Measurements from ENCODE around the gene AIFM3. TPM values are rescaled to one million over a fixed set of nuclear protein-coding genes. Genes with fewer than 3 reads are reported as not detected.

The AIFM3 gene
- total and polyA plus RNA-seq, 2 of the 13 experiments (the other 11 are each of a cell fraction or from before 2014, with no cell fraction given): 9.0 to 15.3 TPM

DNA sequence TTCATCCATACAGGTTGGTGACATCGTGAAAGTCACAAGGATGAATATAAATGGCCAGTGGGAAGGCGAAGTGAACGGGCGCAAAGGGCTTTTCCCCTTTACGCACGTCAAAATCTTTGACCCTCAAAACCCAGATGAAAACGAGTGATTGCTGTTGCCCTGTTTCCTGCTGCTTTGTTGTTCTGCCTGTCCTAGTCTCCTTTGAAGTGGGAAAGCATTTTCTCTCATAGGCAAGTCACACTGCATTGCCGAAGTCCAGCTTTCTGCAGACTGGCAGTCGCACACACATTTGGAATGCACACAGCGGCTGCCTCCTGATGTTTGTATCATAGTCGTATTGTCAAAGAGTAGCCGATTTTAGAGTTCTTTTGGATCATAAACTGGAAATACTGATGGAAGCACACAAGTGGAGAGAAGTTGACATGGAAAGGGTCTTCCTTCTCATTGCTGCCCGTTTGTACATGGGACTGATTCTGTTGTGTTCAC, 17.3 kb upstream of the AIFM3 start (continued):
- TF ChIP-seq, protein P1, sequence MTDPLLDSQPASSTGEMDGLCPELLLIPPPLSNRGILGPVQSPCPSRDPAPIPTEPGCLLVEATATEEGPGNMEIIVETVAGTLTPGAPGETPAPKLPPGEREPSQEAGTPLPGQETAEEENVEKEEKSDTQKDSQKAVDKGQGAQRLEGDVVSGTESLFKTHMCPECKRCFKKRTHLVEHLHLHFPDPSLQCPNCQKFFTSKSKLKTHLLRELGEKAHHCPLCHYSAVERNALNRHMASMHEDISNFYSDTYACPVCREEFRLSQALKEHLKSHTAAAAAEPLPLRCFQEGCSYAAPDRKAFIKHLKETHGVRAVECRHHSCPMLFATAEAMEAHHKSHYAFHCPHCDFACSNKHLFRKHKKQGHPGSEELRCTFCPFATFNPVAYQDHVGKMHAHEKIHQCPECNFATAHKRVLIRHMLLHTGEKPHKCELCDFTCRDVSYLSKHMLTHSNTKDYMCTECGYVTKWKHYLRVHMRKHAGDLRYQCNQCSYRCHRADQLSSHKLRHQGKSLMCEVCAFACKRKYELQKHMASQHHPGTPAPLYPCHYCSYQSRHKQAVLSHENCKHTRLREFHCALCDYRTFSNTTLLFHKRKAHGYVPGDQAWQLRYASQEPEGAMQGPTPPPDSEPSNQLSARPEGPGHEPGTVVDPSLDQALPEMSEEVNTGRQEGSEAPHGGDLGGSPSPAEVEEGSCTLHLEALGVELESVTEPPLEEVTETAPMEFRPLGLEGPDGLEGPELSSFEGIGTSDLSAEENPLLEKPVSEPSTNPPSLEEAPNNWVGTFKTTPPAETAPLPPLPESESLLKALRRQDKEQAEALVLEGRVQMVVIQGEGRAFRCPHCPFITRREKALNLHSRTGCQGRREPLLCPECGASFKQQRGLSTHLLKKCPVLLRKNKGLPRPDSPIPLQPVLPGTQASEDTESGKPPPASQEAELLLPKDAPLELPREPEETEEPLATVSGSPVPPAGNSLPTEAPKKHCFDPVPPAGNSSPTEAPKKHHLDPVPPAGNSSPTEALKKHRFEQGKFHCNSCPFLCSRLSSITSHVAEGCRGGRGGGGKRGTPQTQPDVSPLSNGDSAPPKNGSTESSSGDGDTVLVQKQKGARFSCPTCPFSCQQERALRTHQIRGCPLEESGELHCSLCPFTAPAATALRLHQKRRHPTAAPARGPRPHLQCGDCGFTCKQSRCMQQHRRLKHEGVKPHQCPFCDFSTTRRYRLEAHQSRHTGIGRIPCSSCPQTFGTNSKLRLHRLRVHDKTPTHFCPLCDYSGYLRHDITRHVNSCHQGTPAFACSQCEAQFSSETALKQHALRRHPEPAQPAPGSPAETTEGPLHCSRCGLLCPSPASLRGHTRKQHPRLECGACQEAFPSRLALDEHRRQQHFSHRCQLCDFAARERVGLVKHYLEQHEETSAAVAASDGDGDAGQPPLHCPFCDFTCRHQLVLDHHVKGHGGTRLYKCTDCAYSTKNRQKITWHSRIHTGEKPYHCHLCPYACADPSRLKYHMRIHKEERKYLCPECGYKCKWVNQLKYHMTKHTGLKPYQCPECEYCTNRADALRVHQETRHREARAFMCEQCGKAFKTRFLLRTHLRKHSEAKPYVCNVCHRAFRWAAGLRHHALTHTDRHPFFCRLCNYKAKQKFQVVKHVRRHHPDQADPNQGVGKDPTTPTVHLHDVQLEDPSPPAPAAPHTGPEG (CRISPR knock-in tag; IDR thresholded peaks at IDR 0.05): no peak
- TF ChIP-seq RCOR2 (CRISPR knock-in tag; IDR thresholded peaks at IDR 0.05) (no peak; the same call in 1 of the 2 replicates), SIX4 (CRISPR knock-in tag; IDR thresholded peaks at IDR 0.05) (0 out of 2 replicates have a peak, but pooled peaks have one; percentile 20), ZFYVE20 (CRISPR knock-in tag; IDR thresholded peaks at IDR 0.05; ENCODE audit: borderline replicate concordance, low read depth) (no peak), GPN1 (CRISPR knock-in tag; IDR thresholded peaks at IDR 0.05; ENCODE audit: borderline replicate concordance) (no peak), SP1 (IDR thresholded peaks at IDR 0.05) (no peak), SP1 (CRISPR knock-in tag; IDR thresholded peaks at IDR 0.05) (no peak), MATR3 (CRISPR knock-in tag; IDR thresholded peaks at IDR 0.05) (no peak), ZNF782 (CRISPR knock-in tag; IDR thresholded peaks at IDR 0.05; ENCODE audit: borderline replicate concordance) (no peak), ZNF207 (IDR thresholded peaks at IDR 0.05; ENCODE audit: borderline replicate concordance) (no peak), ZNF547 (CRISPR knock-in tag; IDR thresholded peaks at IDR 0.05) (no peak; the same call in 1 of the 2 replicates), YEATS4 (CRISPR knock-in tag; IDR thresholded peaks at IDR 0.05; ENCODE audit: borderline replicate concordance) (no peak), ZNF558 (CRISPR knock-in tag; IDR thresholded peaks at IDR 0.05; ENCODE audit: borderline replicate concordance) (no peak; the same call in 1 of the 2 replicates), KDM3A (CRISPR knock-in tag; IDR thresholded peaks at IDR 0.05; ENCODE audit: low read depth) (0 out of 2 replicates have a peak, but pooled peaks have one; percentile 51)
- TF ChIP-seq, protein P2, sequence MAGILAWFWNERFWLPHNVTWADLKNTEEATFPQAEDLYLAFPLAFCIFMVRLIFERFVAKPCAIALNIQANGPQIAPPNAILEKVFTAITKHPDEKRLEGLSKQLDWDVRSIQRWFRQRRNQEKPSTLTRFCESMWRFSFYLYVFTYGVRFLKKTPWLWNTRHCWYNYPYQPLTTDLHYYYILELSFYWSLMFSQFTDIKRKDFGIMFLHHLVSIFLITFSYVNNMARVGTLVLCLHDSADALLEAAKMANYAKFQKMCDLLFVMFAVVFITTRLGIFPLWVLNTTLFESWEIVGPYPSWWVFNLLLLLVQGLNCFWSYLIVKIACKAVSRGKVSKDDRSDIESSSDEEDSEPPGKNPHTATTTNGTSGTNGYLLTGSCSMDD (CRISPR knock-in tag; IDR thresholded peaks at IDR 0.05): no peak
- TF ChIP-seq, protein P3, sequence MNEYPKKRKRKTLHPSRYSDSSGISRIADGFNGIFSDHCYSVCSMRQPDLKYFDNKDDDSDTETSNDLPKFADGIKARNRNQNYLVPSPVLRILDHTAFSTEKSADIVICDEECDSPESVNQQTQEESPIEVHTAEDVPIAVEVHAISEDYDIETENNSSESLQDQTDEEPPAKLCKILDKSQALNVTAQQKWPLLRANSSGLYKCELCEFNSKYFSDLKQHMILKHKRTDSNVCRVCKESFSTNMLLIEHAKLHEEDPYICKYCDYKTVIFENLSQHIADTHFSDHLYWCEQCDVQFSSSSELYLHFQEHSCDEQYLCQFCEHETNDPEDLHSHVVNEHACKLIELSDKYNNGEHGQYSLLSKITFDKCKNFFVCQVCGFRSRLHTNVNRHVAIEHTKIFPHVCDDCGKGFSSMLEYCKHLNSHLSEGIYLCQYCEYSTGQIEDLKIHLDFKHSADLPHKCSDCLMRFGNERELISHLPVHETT (CRISPR knock-in tag; conservative IDR thresholded peaks at IDR 0.05): 0 out of 2 replicates have a peak, but pooled peaks have one; percentile 20
- TF ChIP-seq, protein P4, sequence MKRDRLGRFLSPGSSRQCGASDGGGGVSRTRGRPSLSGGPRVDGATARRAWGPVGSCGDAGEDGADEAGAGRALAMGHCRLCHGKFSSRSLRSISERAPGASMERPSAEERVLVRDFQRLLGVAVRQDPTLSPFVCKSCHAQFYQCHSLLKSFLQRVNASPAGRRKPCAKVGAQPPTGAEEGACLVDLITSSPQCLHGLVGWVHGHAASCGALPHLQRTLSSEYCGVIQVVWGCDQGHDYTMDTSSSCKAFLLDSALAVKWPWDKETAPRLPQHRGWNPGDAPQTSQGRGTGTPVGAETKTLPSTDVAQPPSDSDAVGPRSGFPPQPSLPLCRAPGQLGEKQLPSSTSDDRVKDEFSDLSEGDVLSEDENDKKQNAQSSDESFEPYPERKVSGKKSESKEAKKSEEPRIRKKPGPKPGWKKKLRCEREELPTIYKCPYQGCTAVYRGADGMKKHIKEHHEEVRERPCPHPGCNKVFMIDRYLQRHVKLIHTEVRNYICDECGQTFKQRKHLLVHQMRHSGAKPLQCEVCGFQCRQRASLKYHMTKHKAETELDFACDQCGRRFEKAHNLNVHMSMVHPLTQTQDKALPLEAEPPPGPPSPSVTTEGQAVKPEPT (CRISPR knock-in tag; IDR thresholded peaks at IDR 0.05; ENCODE audit: low read depth): no peak
- TF ChIP-seq, protein P5, sequence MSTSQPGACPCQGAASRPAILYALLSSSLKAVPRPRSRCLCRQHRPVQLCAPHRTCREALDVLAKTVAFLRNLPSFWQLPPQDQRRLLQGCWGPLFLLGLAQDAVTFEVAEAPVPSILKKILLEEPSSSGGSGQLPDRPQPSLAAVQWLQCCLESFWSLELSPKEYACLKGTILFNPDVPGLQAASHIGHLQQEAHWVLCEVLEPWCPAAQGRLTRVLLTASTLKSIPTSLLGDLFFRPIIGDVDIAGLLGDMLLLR (CRISPR knock-in tag; IDR thresholded peaks at IDR 0.05): no peak
- TF ChIP-seq, protein P6, sequence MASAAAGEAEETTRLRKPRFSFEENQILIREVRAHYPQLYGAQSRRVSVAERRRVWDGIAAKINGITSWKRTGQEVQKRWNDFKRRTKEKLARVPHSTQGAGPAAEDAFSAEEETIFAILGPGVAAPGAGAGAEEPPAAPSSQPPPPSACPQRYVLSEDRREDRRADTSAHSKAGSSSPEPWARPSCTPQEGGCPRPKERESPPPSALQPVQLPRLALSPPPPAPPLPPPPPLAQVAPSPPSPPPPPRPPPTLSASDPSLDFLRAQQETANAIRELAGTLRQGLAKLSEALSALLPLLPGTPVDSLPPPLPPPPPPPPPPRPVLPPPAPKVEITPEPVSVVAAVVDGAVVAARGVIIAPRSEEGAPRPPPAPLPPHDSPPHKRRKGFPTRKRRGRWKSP (CRISPR knock-in tag; IDR thresholded peaks at IDR 0.05): 0 out of 2 replicates have a peak, but pooled peaks have one; percentile 53
